Measurements from ENCODE around the gene LONP2.
"Not testable (repeated sequence)": the region's sequence is repeated elsewhere in the genome, so short reads cannot be mapped to it uniquely, and the experiment has no call there.

The LONP2 gene

GRCh38 chr16:48370229-48370628 is 126.1 kb downstream of the LONP2 start:
- DNase-seq = no peak

DNA sequence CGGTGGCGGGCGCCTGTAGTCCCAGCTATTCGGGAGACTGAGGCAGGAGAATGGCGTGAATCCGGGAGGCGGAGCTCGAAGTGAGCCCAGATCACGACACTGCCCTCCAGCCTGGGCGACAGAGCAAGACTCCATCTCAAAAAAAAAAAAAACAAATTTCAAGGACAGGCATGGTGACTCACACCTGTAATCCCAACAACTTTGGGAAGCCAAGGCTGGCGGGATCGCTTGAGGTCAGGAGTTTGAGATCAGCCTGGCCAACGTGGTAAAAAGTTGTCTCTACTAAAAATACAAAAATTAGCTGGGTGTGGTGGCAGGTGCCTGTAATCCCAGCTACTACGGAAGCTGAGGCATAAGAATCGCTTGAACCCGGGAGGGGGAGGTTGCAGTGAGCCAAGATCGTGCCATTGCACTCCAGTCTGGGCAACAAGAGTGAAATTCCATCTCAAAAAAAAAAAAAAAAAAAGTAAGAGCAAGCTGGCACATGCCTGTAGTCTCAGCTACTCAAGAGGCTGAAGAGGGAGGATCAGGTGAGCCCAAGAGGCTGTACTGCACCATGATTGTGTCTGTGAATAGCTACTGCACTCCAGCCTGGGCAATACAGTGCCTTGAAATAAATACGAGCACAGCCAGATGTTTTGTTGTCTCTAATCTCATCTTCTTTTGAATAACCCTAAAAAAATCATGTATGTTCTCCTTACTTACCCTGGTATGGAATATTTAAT is 126.7 kb downstream of the LONP2 start:
- not testable (repeated sequence) for DNase-seq

GRCh38 chr16:48371393-48371780 is 127.3 kb downstream of the LONP2 start:
- no peak for DNase-seq

DNA sequence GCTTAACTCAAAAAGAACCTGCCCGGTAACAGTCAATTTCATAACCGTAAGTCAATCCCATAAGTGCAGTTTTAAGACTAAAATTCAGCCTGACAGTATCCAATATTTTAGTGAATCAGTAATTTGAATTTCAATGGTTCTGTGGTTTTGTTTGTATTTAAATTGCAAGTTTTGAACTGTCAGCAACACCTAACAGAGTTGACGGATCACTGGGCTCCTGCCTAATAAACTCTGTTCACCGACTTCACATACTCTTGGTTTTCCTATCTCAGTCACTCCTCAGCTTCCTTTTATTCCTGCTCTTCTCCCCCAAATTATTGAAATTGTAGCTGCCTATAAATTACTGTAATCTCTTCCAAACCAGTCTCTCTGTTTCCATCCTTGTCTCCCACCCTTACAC is 128.6 kb downstream of the LONP2 start:
- DNase-seq = no peak

DNA sequence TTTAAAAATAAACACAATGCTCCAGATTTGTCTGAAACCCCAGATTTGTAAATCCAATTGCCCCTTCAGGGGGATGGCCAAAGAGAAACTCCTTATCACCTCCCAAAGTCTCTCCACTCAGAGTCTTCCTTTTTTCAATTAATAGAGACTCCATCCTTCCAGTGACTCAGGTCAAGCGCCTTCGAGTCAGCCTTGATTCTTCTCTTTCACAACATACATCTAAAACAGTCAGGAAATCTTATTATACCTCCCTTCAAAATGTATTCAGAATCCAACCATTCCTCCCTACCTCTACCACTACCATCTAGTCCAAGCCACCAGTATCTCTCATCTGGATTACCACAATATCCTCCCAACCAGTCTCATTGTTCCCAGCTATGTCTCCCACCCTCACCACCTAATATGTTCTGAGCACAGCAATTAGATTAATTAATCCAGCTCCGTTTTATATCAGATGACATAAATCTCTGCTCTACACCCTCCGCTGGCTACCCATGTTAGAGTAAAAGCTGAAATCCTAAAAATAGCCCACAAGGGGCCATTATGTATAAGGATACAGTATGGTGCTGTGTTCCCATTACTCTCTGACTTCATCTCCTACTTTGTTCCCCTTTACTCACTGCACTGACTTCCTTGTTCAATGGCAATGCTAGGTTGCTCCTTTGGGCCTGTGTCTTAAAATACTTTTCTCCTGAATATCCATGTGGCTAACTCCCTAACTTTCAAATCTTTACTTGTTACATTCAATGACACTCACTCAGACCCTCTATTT is 129.3 kb downstream of the LONP2 start:
- no peak for DNase-seq

DNA sequence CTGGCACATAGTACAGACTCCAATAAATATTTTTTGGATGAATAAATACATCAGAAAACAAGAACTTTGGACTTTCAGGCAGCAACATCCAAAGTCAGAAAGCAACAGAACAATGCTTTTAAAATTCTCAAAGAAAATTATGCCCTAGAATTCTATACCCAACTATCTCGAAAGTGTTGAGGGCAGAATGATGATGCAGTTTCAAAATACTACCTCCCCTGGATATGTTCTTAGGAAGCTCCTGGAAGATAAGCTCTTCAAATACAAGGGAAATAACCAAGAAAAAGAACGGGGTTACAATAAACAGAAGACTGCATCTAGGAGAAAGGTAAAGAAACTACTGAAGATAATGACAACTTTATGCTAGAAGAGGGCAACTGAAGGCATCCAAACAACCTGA is 130.2 kb downstream of the LONP2 start:
- DNase-seq = no peak

GRCh38 chr16:48377301-48377700 is 133.2 kb downstream of the LONP2 start:
- not testable (repeated sequence) for DNase-seq

DNA sequence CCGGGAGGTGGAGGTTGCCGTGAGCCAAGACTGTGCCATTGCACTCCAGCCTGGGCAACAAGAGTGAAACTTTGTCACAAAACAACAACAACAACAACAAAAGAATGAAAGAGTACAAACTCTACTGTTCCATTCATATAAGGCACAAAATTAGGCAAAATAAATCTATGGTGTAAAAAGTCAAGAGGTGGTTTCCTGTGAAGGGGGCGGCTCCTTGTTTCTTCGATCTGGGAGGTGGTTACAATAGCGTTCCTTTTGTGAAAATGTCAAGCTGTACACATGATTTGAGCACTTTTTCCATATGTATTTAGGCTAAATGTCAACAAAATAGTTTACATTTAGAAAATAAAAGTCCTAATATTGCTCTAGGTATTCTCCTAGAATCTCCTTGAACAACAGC is 134.2 kb downstream of the LONP2 start:
- no peak for DNase-seq

DNA sequence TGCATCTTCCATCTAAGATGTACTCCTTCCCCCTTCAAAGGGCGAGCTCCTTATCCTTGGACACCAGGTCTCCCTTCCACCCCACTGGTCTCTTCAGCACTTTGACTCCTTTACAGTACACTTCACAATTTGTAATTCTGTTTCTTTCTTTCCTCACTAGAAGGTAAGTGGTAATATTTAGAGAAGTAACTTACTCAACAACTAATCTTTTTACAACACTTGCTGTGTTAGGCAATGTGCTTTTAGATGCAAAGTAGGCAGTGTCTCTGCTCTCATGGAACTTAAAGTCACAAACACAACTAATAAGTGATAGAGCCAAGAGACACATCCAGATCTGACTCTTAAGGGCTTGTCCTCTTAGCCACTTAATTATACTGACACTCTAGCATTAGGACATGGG is 134.7 kb downstream of the LONP2 start:
- no peak for DNase-seq

- DNase-seq = no peak
Measured at GRCh38 chr16:48381201-48381600, 137.1 kb downstream of the LONP2 start.

DNA sequence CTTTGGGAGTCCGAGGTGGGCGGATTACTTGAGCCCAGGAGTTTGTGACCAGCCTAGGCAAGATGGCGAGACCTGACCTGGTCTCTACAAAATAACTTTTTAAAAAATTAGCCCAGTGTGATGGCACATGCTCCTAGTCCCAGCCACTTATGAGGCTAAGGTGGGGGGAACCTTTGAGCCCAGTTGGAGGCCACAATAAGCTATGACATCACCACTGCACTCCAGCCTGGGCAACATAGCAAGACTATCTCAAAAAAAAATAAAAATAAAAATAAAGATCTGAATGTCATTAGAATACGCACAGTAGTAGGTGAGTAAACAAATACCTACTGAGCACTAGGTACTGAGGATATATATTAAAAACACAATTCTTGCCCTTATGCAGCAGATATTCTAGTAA is 138.0 kb downstream of the LONP2 start:
- no peak for DNase-seq

DNA sequence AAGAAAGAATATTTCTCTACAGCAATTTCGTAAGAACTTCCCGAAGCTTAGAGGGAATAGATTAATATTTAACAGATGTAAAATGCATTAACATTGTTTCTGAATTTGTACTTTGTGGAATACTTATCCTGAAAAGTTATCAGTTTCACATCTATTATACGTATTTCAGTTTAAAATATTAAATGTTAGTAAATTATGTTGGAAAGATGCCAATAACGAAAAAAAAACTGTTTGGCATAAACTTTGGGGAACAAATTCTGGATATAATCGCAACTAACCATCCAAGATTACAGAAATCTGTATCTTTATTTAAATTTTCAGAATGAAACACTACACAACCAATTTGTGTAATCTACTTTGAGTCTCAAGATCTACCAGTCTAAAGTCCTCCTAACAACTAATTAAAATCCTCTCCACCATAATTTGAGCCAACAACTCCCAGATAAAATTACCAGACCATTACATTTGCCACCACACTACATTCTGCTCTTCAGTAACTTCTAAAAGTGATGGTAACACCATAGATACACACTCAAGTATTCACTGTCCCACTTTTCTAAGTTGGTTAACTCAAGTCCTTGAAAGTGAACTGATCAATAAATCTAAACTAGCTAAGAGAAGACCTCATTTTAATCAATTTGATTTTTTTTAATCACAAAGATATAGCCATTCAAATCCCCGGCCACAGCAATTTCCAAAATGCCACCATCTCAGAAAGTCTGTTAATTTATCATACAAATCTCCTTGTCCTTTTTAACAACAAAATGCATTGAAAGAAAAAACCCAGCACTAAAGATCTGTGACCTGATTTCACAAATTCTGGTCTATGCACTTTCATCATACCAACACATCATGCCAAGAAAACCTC is 139.1 kb downstream of the LONP2 start:
- DNase-seq = no peak

- DNase-seq = no peak
Measured at GRCh38 chr16:48383877-48384519, 139.9 kb downstream of the LONP2 start.

GRCh38 chr16:48384520-48385252 is 140.6 kb downstream of the LONP2 start:
- peak; percentile 18 for DNase-seq

- DNase-seq = peak; percentile 89
Measured at GRCh38 chr16:48385253-48386150, 141.4 kb downstream of the LONP2 start, which contains the start of gene SIAH1. TSS of gene SIAH1 (minus strand) at chr16:48385413. CDS start at chr16:48362428, 22,985 bp downstream.

- DNase-seq = no peak
Measured at GRCh38 chr16:48386559-48387312, 142.6 kb downstream of the LONP2 start.

- DNase-seq = no peak
Measured at GRCh38 chr16:48392407-48392806, 148.3 kb downstream of the LONP2 start.

GRCh38 chr16:48393485-48394354 is 149.6 kb downstream of the LONP2 start:
- no peak for DNase-seq

GRCh38 chr16:48394355-48394703 is 150.2 kb downstream of the LONP2 start:
- DNase-seq = no peak

All from activated naive CD4-positive, alpha-beta T cell treated with anti-CD3 and anti-CD28 coated beads, Interleukin-2, amount 50 U/mL, for 16 hours (primary cell).